HEK293 (cell line): Measurements from ENCODE around the gene R3HDM2.

Experiments
- GLI2 ChIP-seq: fragments of 450-650 bp; formaldehyde crosslinking; IDR thresholded peaks from 2 replicates; pipeline ENCODE4; 2017; ENCODE audit warnings: missing biosample characterization, missing genetic modification characterization, low read depth, borderline replicate concordance
- HOXC10 ChIP-seq: sonication (generic); formaldehyde crosslinking; IDR thresholded peaks from 2 replicates; pipeline ENCODE4 v1.8.1; 2023; ENCODE audit warnings: mild to moderate bottlenecking, missing genetic modification reagents
- IKZF3 ChIP-seq: fragments of 450-650 bp; IDR thresholded peaks from 2 replicates; pipeline ENCODE4 v1.5.0; 2018; ENCODE audit warnings: missing biosample characterization, mild to moderate bottlenecking, missing genetic modification characterization, moderate library complexity
- KLF9 ChIP-seq: fragments of 450-650 bp; formaldehyde crosslinking; IDR thresholded peaks from 2 replicates; pipeline ENCODE4 v1.5.1; 2016; ENCODE audit warnings: missing biosample characterization, missing genetic modification characterization, low read depth
- PRDM1 ChIP-seq: fragments of 450-650 bp; formaldehyde crosslinking; IDR thresholded peaks from 2 replicates; pipeline ENCODE4; 2016; ENCODE audit warnings: missing biosample characterization, missing genetic modification characterization
- ZBTB1 ChIP-seq: fragments of 450-650 bp; formaldehyde crosslinking; IDR thresholded peaks from 2 replicates; pipeline ENCODE4 v1.5.1; 2016; ENCODE audit warnings: missing biosample characterization, missing genetic modification characterization
- ZNF112 ChIP-seq: fragments of 450-650 bp; formaldehyde crosslinking; IDR thresholded peaks from 2 replicates; pipeline ENCODE4 v1.5.0; 2017; ENCODE audit warnings: missing biosample characterization, missing genetic modification characterization
- ZNF133 ChIP-seq: fragments of 450-650 bp; formaldehyde crosslinking; IDR thresholded peaks from 2 replicates; pipeline ENCODE4 v1.5.1; 2016; ENCODE audit warnings: missing biosample characterization, missing genetic modification characterization
- ZNF175 ChIP-seq: fragments of 450-650 bp; formaldehyde crosslinking; IDR thresholded peaks from 2 replicates; pipeline ENCODE4 v1.5.1; 2016; ENCODE audit warnings: missing biosample characterization, missing genetic modification characterization
- ZNF223 ChIP-seq: fragments of 450-650 bp; formaldehyde crosslinking; IDR thresholded peaks from 2 replicates; pipeline ENCODE4 v1.5.1; 2016; ENCODE audit warnings: missing biosample characterization, missing genetic modification characterization
- ZNF23 ChIP-seq: fragments of 450-650 bp; formaldehyde crosslinking; IDR thresholded peaks from 2 replicates; pipeline ENCODE4 v1.5.1; 2016; ENCODE audit warnings: missing biosample characterization, missing genetic modification characterization, borderline replicate concordance
- ZNF37A ChIP-seq: fragments of 450-650 bp; IDR thresholded peaks from 2 replicates; pipeline ENCODE4 v1.5.1; 2018; ENCODE audit warnings: missing biosample characterization, missing genetic modification characterization
- ZNF391 ChIP-seq: fragments of 450-650 bp; formaldehyde crosslinking; IDR thresholded peaks from 2 replicates; pipeline ENCODE4 v1.5.1; 2016; ENCODE audit warnings: low read depth, missing biosample characterization, missing genetic modification characterization, borderline replicate concordance
- ZNF510 ChIP-seq: fragments of 450-650 bp; formaldehyde crosslinking; IDR thresholded peaks from 2 replicates; pipeline ENCODE4 v1.5.1; 2018; ENCODE audit warnings: mild to moderate bottlenecking, missing genetic modification characterization, missing biosample characterization; ENCODE audit not compliant: insufficient replicate concordance
- ZNF623 ChIP-seq: fragments of 450-650 bp; formaldehyde crosslinking; IDR thresholded peaks from 2 replicates; pipeline ENCODE4 v1.5.1; 2016; ENCODE audit warnings: missing biosample characterization, missing genetic modification characterization
- ZNF624 ChIP-seq: fragments of 450-650 bp; formaldehyde crosslinking; IDR thresholded peaks from 2 replicates; pipeline ENCODE4 v1.5.1; 2017; ENCODE audit warnings: missing biosample characterization, missing genetic modification characterization
- ZNF629 ChIP-seq: fragments of 450-650 bp; formaldehyde crosslinking; IDR thresholded peaks from 2 replicates; pipeline ENCODE4 v1.5.1; 2017; ENCODE audit warnings: missing biosample characterization, missing genetic modification characterization
- ZNF747 ChIP-seq: fragments of 450-650 bp; formaldehyde crosslinking; IDR thresholded peaks from 2 replicates; pipeline ENCODE4 v1.5.1; 2016; ENCODE audit warnings: missing biosample characterization, missing genetic modification characterization
- ZNF791 ChIP-seq: fragments of 450-650 bp; formaldehyde crosslinking; IDR thresholded peaks from 2 replicates; pipeline ENCODE4 v1.5.1; 2016; ENCODE audit warnings: missing biosample characterization, missing genetic modification characterization
- ZNF830 ChIP-seq: fragments of 450-650 bp; IDR thresholded peaks from 2 replicates; pipeline ENCODE4 v1.5.0; 2018; ENCODE audit warnings: missing biosample characterization, missing genetic modification characterization, low read depth, mild to moderate bottlenecking, moderate library complexity
- ZSCAN23 ChIP-seq: fragments of 450-650 bp; formaldehyde crosslinking; IDR thresholded peaks from 2 replicates; pipeline ENCODE4 v1.5.1; 2016; ENCODE audit warnings: missing biosample characterization, missing genetic modification characterization
- TF ChIP-seq, protein P1 (sequence below): fragments of 450-650 bp; formaldehyde crosslinking; conservative IDR thresholded peaks from 2 replicates; pipeline ENCODE4 v1.5.1; 2016; ENCODE audit warnings: low read depth, missing biosample characterization, missing genetic modification characterization
- TF ChIP-seq, protein P2 (sequence below): fragments of 450-650 bp; formaldehyde crosslinking; IDR thresholded peaks from 2 replicates; pipeline ENCODE4 v1.5.1; 2017; ENCODE audit warnings: missing biosample characterization, missing genetic modification characterization
- TF ChIP-seq, protein P3 (sequence below): fragments of 450-650 bp; formaldehyde crosslinking; IDR thresholded peaks from 2 replicates; pipeline ENCODE4 v1.5.1; 2016; ENCODE audit warnings: missing biosample characterization, missing genetic modification characterization
- TF ChIP-seq, protein P4 (sequence below): fragments of 450-650 bp; formaldehyde crosslinking; IDR thresholded peaks from 2 replicates; pipeline ENCODE4 v1.5.1; 2017; ENCODE audit warnings: missing biosample characterization, missing genetic modification characterization
- TF ChIP-seq, protein P5 (sequence below): fragments of 450-650 bp; formaldehyde crosslinking; IDR thresholded peaks from 2 replicates; pipeline ENCODE4 v1.5.1; 2016; ENCODE audit warnings: missing biosample characterization, missing genetic modification characterization

Gene R3HDM2

DNA sequence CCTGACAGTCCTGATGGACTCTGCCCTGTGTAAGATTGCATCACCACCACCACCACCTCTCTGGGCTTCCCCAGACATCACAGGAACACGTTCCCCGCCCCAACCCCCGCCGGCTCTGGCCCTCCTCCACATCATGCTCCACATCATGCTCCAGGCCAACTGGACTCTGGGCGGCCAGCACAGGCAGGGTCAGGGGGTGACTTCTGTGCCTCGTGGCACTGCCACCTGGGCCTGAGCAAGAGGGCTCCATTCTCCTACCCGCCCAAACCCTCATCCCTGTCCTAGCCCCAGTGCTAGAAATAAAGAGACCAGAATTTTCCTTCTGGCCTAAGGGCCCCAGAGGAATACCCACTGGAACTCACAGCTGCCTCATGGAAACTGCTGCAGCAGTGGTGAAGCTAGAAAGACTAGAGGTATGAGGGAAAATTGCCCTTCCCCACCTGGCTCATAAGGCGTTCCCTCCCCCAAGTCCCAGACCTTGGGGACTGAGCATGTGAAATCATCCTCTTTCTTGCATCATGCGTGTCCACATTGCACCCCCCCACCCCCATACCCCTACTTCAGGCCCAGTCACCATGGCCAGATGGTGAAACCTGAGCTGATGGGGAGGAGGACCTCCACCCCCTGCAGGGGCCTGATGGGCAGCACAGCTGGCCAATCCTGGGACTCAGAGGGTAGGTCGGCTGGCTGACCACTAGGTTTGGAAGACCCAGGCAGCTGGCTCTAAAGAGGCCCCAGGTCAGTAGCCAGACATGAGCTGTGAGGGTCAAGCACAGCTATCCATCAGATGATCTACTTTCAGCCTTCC lies 23.9 kb upstream of the R3HDM2 start, which contains the start of gene INHBE (continued):
- TF ChIP-seq ZNF629 (tag by site-specific recombination) (peak; percentile 17; the same call in 1 of the 2 replicates), KLF9 (tag by site-specific recombination) (peak; percentile 29; the same call in 1 of the 2 replicates), ZNF391 (tag by site-specific recombination) (no peak), ZNF23 (tag by site-specific recombination) (no peak), ZNF223 (no peak), ZNF747 (tag by site-specific recombination) (no peak), ZNF133 (tag by site-specific recombination) (no peak), IKZF3 (tag by site-specific recombination) (peak; percentile 87), PRDM1 (tag by site-specific recombination) (no peak), GLI2 (tag by site-specific recombination) (no peak), ZNF510 (tag by site-specific recombination) (no peak), ZBTB1 (tag by site-specific recombination) (no peak), ZNF830 (tag by site-specific recombination) (no peak), ZNF37A (no peak), ZNF623 (no peak), ZNF791 (no peak), ZNF624 (tag by site-specific recombination) (no peak), ZNF112 (tag by site-specific recombination) (no peak), ZNF175 (tag by site-specific recombination) (no peak), ZSCAN23 (tag by site-specific recombination) (0 out of 2 replicates have a peak, but pooled peaks have one; percentile 14), HOXC10 (CRISPR knock-in tag) (no peak)
- TF ChIP-seq, protein P1, sequence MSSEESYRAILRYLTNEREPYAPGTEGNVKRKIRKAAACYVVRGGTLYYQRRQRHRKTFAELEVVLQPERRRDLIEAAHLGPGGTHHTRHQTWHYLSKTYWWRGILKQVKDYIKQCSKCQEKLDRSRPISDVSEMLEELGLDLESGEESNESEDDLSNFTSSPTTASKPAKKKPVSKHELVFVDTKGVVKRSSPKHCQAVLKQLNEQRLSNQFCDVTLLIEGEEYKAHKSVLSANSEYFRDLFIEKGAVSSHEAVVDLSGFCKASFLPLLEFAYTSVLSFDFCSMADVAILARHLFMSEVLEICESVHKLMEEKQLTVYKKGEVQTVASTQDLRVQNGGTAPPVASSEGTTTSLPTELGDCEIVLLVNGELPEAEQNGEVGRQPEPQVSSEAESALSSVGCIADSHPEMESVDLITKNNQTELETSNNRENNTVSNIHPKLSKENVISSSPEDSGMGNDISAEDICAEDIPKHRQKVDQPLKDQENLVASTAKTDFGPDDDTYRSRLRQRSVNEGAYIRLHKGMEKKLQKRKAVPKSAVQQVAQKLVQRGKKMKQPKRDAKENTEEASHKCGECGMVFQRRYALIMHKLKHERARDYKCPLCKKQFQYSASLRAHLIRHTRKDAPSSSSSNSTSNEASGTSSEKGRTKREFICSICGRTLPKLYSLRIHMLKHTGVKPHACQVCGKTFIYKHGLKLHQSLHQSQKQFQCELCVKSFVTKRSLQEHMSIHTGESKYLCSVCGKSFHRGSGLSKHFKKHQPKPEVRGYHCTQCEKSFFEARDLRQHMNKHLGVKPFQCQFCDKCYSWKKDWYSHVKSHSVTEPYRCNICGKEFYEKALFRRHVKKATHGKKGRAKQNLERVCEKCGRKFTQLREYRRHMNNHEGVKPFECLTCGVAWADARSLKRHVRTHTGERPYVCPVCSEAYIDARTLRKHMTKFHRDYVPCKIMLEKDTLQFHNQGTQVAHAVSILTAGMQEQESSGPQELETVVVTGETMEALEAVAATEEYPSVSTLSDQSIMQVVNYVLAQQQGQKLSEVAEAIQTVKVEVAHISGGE (tag by site-specific recombination), result no peak
- TF ChIP-seq, protein P2, sequence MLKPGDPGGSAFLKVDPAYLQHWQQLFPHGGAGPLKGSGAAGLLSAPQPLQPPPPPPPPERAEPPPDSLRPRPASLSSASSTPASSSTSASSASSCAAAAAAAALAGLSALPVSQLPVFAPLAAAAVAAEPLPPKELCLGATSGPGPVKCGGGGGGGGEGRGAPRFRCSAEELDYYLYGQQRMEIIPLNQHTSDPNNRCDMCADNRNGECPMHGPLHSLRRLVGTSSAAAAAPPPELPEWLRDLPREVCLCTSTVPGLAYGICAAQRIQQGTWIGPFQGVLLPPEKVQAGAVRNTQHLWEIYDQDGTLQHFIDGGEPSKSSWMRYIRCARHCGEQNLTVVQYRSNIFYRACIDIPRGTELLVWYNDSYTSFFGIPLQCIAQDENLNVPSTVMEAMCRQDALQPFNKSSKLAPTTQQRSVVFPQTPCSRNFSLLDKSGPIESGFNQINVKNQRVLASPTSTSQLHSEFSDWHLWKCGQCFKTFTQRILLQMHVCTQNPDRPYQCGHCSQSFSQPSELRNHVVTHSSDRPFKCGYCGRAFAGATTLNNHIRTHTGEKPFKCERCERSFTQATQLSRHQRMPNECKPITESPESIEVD (tag by site-specific recombination), result no peak
- TF ChIP-seq, protein P3, sequence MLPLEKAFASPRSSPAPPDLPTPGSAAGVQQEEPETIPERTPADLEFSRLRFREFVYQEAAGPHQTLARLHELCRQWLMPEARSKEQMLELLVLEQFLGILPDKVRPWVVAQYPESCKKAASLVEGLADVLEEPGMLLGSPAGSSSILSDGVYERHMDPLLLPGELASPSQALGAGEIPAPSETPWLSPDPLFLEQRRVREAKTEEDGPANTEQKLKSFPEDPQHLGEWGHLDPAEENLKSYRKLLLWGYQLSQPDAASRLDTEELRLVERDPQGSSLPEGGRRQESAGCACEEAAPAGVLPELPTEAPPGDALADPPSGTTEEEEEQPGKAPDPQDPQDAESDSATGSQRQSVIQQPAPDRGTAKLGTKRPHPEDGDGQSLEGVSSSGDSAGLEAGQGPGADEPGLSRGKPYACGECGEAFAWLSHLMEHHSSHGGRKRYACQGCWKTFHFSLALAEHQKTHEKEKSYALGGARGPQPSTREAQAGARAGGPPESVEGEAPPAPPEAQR, result 0 out of 2 replicates have a peak, but pooled peaks have one; percentile 56
- TF ChIP-seq, protein P4, sequence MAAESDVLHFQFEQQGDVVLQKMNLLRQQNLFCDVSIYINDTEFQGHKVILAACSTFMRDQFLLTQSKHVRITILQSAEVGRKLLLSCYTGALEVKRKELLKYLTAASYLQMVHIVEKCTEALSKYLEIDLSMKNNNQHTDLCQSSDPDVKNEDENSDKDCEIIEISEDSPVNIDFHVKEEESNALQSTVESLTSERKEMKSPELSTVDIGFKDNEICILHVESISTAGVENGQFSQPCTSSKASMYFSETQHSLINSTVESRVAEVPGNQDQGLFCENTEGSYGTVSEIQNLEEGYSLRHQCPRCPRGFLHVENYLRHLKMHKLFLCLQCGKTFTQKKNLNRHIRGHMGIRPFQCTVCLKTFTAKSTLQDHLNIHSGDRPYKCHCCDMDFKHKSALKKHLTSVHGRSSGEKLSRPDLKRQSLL (tag by site-specific recombination), result no peak
- TF ChIP-seq, protein P5, sequence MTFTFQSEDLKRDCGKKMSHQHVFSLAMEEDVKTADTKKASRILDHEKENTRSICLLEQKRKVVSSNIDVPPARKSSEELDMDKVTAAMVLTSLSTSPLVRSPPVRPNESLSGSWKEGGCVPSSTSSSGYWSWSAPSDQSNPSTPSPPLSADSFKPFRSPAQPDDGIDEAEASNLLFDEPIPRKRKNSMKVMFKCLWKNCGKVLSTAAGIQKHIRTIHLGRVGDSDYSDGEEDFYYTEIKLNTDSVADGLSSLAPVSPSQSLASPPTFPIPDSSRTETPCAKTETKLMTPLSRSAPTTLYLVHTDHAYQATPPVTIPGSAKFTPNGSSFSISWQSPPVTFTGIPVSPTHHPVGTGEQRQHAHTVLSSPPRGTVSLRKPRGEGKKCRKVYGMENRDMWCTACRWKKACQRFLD (tag by site-specific recombination), result no peak
